Kidney (tissue), 14 donors: Measurements from ENCODE around the gene UBE2L3. TPM values are rescaled to one million over a fixed set of nuclear protein-coding genes. Genes with fewer than 3 reads are reported as not detected.
"Not testable (repeated sequence)": the region's sequence is repeated elsewhere in the genome, so short reads cannot be mapped to it uniquely, and the experiment has no call there.

ENCODE experiments used
- DNase-seq, 5 donors: peaks; one replicate each; pipeline ENCODE4 v3.0.0-alpha.2; 2013 to 2020
- FAIRE-seq: peaks from 2 replicates; lab custom pipeline; 2012; peaks lifted over from hg19 to GRCh38; lab: Jason Lieb, UNC
- H3K27ac ChIP-seq, 2 donors: one replicate each; pipeline ENCODE4 v1.7.0; 2013; ENCODE audit warnings: low read depth in 2 of 2, low read length in 2 of 2, inconsistent platforms in 1 of 2
- H3K27me3 ChIP-seq: one replicate; pipeline ENCODE4 v1.7.1; 2013; ENCODE audit warnings: low read length, inconsistent platforms; ENCODE audit not compliant: control insufficient read depth, insufficient read depth
- H3K36me3 ChIP-seq, 3 donors: one replicate each; pipeline versions ENCODE4 v1.7.0 to v1.7.1; 2013; ENCODE audit warnings: low read length in 3 of 3, control low read depth in 1 of 3, inconsistent platforms in 1 of 3; ENCODE audit not compliant: insufficient read depth in 3 of 3, control insufficient read depth in 2 of 3
- H3K4me1 ChIP-seq, 3 donors: one replicate each; pipeline versions ENCODE4 v1.7.0 to v1.7.1; 2013; ENCODE audit warnings: low read length in 3 of 3, inconsistent platforms in 1 of 3, low read depth in 1 of 3; ENCODE audit not compliant: control insufficient read depth in 2 of 3, insufficient read depth in 2 of 3
- H3K4me3 ChIP-seq, 3 donors: one replicate each; pipeline versions ENCODE4 v1.7.0 to v1.8.1; 2013; ENCODE audit warnings: low read length in 3 of 3, control low read depth in 1 of 3, inconsistent platforms in 1 of 3
- H3K9ac ChIP-seq, 3 donors: one replicate each; pipeline versions ENCODE4 v1.7.0 to v1.7.1; 2013; ENCODE audit warnings: low read length in 3 of 3, control low read depth in 1 of 3, inconsistent platforms in 1 of 3
- H3K9me3 ChIP-seq, 3 donors: one replicate each; pipeline versions ENCODE4 v1.7.0 to v1.7.1; 2013; ENCODE audit warnings: low read length in 3 of 3, control low read depth in 1 of 3, inconsistent platforms in 1 of 3; ENCODE audit not compliant: control insufficient read depth in 2 of 3, insufficient read depth in 1 of 3
- intact Hi-C: fragments of 100-400 bp; cut with DNase I; formaldehyde crosslinking; loops from one replicate; pipeline ENCODE4 v1.11.1; 2022
- polyA plus RNA-seq: library from polyadenylated mRNA; stranded (reverse); fragments of 350-450 nt; fragmentation: Illumina TruSeq; extraction: RNeasy Lipid Tissue Mini Kit (QIAGEN cat#74804); gene quantifications from one replicate; pipeline ENCODE4 v1.2.3, GENCODE V29; 2014; ENCODE audit warnings: low read depth, low replicate concordance; ENCODE audit not compliant: insufficient read depth
- total RNA-seq: library from RNA; stranded (reverse); fragmentation: NEBNext Ultra II Directional; extraction: Animal tissue kit (Norgen Biotek cat#: 25700); gene quantifications from one replicate; pipeline ENCODE4 v1.2.1, GENCODE V29; 2021
- TF ChIP-seq, protein P1 (sequence below): IDR thresholded peaks from 3 replicates; pipeline ENCODE4 v1.5.1; 2012; ENCODE audit warnings: mild to moderate bottlenecking, moderate library complexity, borderline replicate concordance; ENCODE audit not compliant: insufficient read depth; ENCODE audit errors: extremely low read depth
- donor health status: control.
- donor health status: control.
- donor health status: control.
- donor health status: control.
- donor health status: control.
- donor health status: DM: yes; HTN: yes; CAD: no.
- donor health status: Normal renal cell carcinoma (clear cell type).

The UBE2L3 gene
- total and polyA plus RNA-seq, 2 donors from 2014 or later: 45.8 to 70.0 TPM

DNA sequence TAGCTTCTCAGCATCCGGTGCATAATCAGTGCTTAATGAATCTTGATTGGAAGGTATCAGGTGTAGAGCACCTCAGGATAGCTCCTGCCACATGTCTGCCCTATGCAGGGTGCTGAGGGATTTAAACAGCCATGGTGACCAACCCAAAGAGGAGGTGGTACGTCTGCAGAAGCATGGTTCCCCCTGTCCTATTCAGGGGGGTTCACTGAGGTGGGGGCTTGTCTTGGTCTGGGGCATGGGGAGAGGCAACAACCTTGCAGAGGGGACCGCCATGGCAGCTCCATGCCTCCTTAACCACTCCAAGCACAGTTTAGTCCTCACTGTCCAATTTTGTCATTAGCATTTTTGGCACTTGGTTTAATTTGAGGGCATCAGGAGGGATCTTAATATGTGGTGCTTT lies 24.9 kb downstream of the UBE2L3 start:
- no peaks in the 10 kb centered on the region for H3K27me3 ChIP-seq
- H3K9me3 ChIP-seq: no peaks in the 10 kb centered on the region
- FAIRE-seq: no peak
- no peak for DNase-seq
- TF ChIP-seq, protein P1, sequence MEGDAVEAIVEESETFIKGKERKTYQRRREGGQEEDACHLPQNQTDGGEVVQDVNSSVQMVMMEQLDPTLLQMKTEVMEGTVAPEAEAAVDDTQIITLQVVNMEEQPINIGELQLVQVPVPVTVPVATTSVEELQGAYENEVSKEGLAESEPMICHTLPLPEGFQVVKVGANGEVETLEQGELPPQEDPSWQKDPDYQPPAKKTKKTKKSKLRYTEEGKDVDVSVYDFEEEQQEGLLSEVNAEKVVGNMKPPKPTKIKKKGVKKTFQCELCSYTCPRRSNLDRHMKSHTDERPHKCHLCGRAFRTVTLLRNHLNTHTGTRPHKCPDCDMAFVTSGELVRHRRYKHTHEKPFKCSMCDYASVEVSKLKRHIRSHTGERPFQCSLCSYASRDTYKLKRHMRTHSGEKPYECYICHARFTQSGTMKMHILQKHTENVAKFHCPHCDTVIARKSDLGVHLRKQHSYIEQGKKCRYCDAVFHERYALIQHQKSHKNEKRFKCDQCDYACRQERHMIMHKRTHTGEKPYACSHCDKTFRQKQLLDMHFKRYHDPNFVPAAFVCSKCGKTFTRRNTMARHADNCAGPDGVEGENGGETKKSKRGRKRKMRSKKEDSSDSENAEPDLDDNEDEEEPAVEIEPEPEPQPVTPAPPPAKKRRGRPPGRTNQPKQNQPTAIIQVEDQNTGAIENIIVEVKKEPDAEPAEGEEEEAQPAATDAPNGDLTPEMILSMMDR: no peak
- intact Hi-C loops: no loop called here
- H3K4me1 ChIP-seq: peaks cover 0 to 9% (median 9%) of the 10 kb centered on the region in 3 donors
- peaks cover 0 to 22% (median 15%) of the 10 kb centered on the region in 3 donors for H3K36me3 ChIP-seq
- no peak overlapping the region for H3K27ac ChIP-seq
- no peak overlapping the region for H3K9ac ChIP-seq
- no peak overlapping the region for H3K4me3 ChIP-seq

DNA sequence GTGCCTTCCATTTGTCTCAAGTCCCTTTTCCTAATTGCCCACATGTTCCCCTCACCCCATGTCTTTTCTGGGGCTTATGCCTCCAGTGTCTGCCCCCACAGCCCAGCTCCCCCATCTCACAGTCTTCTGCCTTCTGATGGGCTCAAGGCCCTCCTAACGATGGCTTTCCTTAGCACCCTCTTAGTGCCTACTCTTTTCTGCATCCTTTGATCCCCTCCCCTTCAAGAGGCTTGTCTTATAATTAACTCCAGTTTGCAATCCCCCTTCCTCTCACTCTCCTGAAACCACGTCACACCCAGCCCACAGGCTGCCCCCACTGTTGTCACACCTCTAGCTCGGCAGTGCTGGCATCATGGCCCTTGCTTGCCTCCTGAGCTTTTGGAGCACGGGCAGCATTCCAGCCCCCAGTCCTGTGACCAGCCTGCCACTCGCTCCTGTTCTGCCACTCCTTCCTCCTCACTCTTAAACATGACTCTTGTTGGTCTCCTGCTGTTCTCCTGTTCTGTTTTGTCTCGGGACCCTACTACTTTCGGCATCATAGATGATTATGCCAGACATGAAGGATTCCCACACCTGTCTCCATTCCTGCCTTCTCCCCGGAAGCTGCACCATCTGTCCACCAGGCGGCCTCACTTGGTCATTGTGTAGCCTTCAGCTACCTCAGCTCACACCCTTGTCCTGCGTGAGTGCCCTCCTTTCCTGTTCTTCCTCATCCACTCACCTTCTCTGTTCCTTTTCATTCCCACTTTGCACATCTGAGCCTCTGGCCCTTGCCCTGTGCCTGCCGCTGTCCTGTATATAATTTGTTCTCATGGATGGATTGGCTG lies 26.1 kb downstream of the UBE2L3 start:
- Histone ChIP-seq H3K4me3 (no peak overlapping the region), H3K9ac (no peak overlapping the region), H3K27me3 (no peaks in the 10 kb centered on the region), H3K27ac (no peak overlapping the region), H3K9me3 (no peaks in the 10 kb centered on the region), H3K4me1 (peaks cover 0 to 9% (median 9%) of the 10 kb centered on the region in 3 donors), H3K36me3 (peaks cover 0 to 22% (median 15%) of the 10 kb centered on the region in 3 donors)
- TF ChIP-seq, protein P1: no peak
- FAIRE-seq (no peak), DNase-seq (no peak)
- intact Hi-C loops: no loop called here

DNA sequence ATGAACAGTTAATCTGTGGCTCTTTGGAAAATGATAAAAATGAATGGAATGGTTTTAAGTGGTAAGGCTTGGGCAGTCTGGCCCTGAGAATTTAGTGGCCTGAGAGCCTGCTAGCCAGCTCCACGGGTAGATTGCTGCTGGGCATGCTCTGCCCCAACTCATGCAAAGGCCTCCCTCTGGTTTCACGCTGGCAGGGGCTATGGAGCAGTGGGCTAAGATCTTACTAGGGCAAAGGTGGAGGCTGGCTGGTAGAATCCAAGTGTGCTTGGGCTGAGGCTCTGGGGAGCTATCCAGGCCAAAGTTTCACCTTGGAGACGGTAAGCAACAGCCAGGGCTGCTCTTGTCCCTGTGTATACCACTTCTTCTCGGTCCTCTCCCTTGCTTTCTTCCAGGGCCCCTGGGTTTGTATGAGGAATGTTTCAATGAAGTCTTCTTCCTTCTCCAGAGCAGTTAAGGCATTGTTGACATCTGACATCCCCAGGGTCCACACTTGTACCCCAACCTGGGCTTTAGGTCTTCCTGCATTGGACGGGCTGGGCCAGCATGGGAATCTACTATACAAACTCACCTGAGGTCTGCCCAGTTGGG lies 27.4 kb downstream of the UBE2L3 start:
- Histone ChIP-seq H3K9ac (no peak overlapping the region), H3K4me1 (peaks cover 0 to 9% (median 9%) of the 10 kb centered on the region in 3 donors)
- intact Hi-C loops: no loop called here

DNA sequence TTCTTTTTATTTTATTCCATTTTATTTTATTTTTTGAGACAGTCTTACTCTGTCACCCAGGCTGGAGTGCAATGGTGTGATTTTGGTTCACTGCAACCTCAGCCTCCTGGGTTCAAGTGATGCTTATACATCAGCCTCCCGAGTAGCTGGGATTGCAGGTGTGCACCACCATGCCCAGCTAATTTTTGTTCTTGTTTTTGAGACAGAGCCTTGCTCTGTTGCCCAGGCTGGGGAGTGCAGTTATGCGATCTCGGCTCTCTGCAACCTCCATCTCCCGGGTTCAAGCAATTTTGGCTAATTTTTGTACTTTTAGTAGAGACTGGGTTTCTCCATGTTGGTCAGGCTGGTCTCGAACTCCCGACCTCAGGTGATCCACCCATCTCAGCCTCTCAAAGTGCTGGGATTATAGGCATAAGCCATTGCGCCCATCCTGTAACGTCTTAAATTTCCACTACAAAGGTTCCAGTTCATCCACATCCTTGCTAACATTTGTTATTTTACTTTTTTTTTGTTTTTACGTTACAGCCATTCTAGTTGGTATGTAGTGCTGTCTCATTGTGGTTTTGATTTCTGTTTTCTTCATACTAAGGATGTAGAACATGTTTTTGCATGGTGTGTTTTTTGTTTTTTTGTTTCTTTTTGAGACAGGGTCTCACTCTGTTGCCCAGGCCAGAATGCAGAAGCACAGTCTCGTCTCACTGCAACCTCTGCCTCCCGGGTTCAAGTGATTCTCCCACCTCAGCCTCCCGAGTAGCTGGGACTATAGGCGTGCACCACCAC lies 29.0 kb downstream of the UBE2L3 start:
- FAIRE-seq, DNase-seq, intact Hi-C loops, H3K9ac ChIP-seq, H3K4me1 ChIP-seq, H3K4me3 ChIP-seq, H3K9me3 ChIP-seq, H3K27me3 ChIP-seq, H3K27ac ChIP-seq: not testable (repeated sequence)
- peaks cover 0 to 22% (median 15%) of the 10 kb centered on the region in 3 donors for H3K36me3 ChIP-seq

More for the DNA sequence above, 27.4 kb downstream of the UBE2L3 start:
- FAIRE-seq (no peak), DNase-seq (no peak)
- TF ChIP-seq, protein P1: no peak
- no peaks in the 10 kb centered on the region for H3K27me3 ChIP-seq
- no peak overlapping the region for H3K4me3 ChIP-seq
- no peak overlapping the region for H3K27ac ChIP-seq
- peaks cover 0 to 22% (median 15%) of the 10 kb centered on the region in 3 donors for H3K36me3 ChIP-seq
- no peaks in the 10 kb centered on the region for H3K9me3 ChIP-seq
